SK-N-SH (cell line): ENCODE data around the gene GLT8D1. TPM values are rescaled to one million over a fixed set of nuclear protein-coding genes. Genes with fewer than 3 reads are reported as not detected.

Experiments used
- CTCF ChIA-PET: fragments of 300-600, 350-600 bp; formaldehyde crosslinking; extraction: SDS; loops from one replicate; lab custom pipeline; 2021; lab: Yijun Ruan, JAX
- POLR2A ChIA-PET: fragments of 350-600 bp; sonication (Branson Sonifier 250); formaldehyde crosslinking; extraction: SDS; loops from one replicate; lab custom pipeline; 2020; ENCODE audit warnings: antibody characterized with exemption, inconsistent platforms; lab: Yijun Ruan, JAX
- DNase-seq: peaks from one replicate; pipeline ENCODE4 v3.0.0; 2012
- H2AFZ ChIP-seq: fragments of 200-600 bp; sonication (generic); 2 replicates; pipeline ENCODE4 v1.8.1; 2016; ENCODE audit warnings: antibody characterized with exemption, mild to moderate bottlenecking, low read depth
- H3F3A ChIP-seq: fragments of 200-600 bp; sonication (generic); replicated peaks from 2 replicates; pipeline ENCODE3; 2016; ENCODE audit warnings: antibody characterized with exemption, mild to moderate bottlenecking; ENCODE audit not compliant: insufficient read depth
- H3K27ac ChIP-seq, 2 experiments: fragments of 200-500 bp in 1 of 2; fragments of 200-600 bp in 1 of 2; sonication (Bioruptor generic) in 1 of 2; sonication (generic), shearing (Covaris generic) in 1 of 2; 2 replicates each; pipeline versions ENCODE4 v1.5.1 to v1.6.1; 2014 to 2016; ENCODE audit warnings: low read depth in 2 of 2, inconsistent platforms in 1 of 2, low read length in 1 of 2, mild to moderate bottlenecking in 1 of 2, mixed read lengths in 1 of 2
- H3K27me3 ChIP-seq: fragments of 200-600 bp; sonication (generic), shearing (Covaris generic); 2 replicates; pipeline ENCODE4 v1.6.1; 2016; ENCODE audit warnings: mixed run types; ENCODE audit not compliant: insufficient read depth
- H3K36me3 ChIP-seq, 2 experiments: fragments of 200-500 bp in 1 of 2; fragments of 200-600 bp in 1 of 2; sonication (Bioruptor generic) in 1 of 2; sonication (generic) in 1 of 2; replicated peaks in 1 of 2; 2 replicates each; pipeline versions ENCODE3 to v1.5.1; 2014 to 2016; ENCODE audit warnings: low read length in 1 of 2, mild to moderate bottlenecking in 1 of 2; ENCODE audit not compliant: insufficient read depth in 2 of 2, control insufficient read depth in 1 of 2
- H3K4me1 ChIP-seq, 2 experiments: fragments of 200-500 bp in 1 of 2; fragments of 200-600 bp in 1 of 2; sonication (Bioruptor generic) in 1 of 2; sonication (generic), shearing (Covaris generic) in 1 of 2; 2 replicates each; pipeline versions ENCODE4 v1.5.1 to v1.6.1; 2014 to 2016; ENCODE audit warnings: low read depth in 1 of 2, low read length in 1 of 2, mixed run types in 1 of 2; ENCODE audit not compliant: insufficient read depth in 2 of 2, control insufficient read depth in 1 of 2
- H3K4me2 ChIP-seq: fragments of 200-600 bp; sonication (generic), shearing (Covaris generic); 2 replicates; pipeline ENCODE4 v1.6.1; 2017; ENCODE audit warnings: mixed run types
- H3K4me3 ChIP-seq, 2 experiments: fragments of 200-500 bp in 1 of 2; fragments of 200-600 bp in 1 of 2; sonication (Bioruptor generic) in 1 of 2; sonication (generic), shearing (Covaris generic) in 1 of 2; 2 replicates each; pipeline versions ENCODE4 v1.5.1 to v1.8.1; 2014 to 2016; ENCODE audit warnings: low read depth in 2 of 2, inconsistent platforms in 1 of 2, low read length in 1 of 2, mild to moderate bottlenecking in 1 of 2, mixed read lengths in 1 of 2, moderate library complexity in 1 of 2
- H3K79me2 ChIP-seq: fragments of 200-600 bp; sonication (generic); 2 replicates; pipeline ENCODE4 v1.8.1; 2017; ENCODE audit warnings: mild to moderate bottlenecking; ENCODE audit not compliant: insufficient read depth
- H3K9ac ChIP-seq: fragments of 200-600 bp; sonication (generic); 2 replicates; pipeline ENCODE4 v1.6.1; 2017; ENCODE audit warnings: mixed run types
- H3K9me2 ChIP-seq: fragments of 200-600 bp; sonication (generic); 2 replicates; pipeline ENCODE4 v1.6.1; 2017; ENCODE audit warnings: mixed run types
- H3K9me3 ChIP-seq: fragments of 200-600 bp; sonication (generic); 2 replicates; pipeline ENCODE4 v1.6.1; 2017; ENCODE audit warnings: mixed run types, mild to moderate bottlenecking, moderate library complexity
- H4K20me1 ChIP-seq: fragments of 200-600 bp; sonication (generic); 2 replicates; pipeline ENCODE4 v1.6.1; 2017; ENCODE audit warnings: mild to moderate bottlenecking, mixed run types; ENCODE audit not compliant: insufficient read depth
- CHD2 ChIP-seq: fragments of 150-350 bp; IDR thresholded peaks from 2 replicates; pipeline ENCODE4 v1.6.1; 2018; ENCODE audit warnings: low read length; ENCODE audit not compliant: partially characterized antibody
- ELF1 ChIP-seq: IDR thresholded peaks from 2 replicates; pipeline ENCODE4 v1.4.0; 2012
- EP300 ChIP-seq, 2 experiments: IDR thresholded peaks; 2 replicates each; pipeline versions ENCODE4 v1.4.0 to v1.6.1; 2012; ENCODE audit warnings: borderline replicate concordance in 1 of 2, low read depth in 1 of 2, low read length in 1 of 2
- FOSL2 ChIP-seq: IDR thresholded peaks from 2 replicates; pipeline ENCODE4 v1.4.0; 2012; ENCODE audit warnings: low read depth, mild to moderate bottlenecking, moderate library complexity, borderline replicate concordance
- FOXJ3 ChIP-seq: sonication (generic); formaldehyde crosslinking; IDR thresholded peaks from 2 replicates; pipeline ENCODE4 v1.5.1; 2020; ENCODE audit warnings: mild to moderate bottlenecking, missing genetic modification reagents
- FOXM1 ChIP-seq: IDR thresholded peaks from 2 replicates; pipeline ENCODE4 v1.4.0; 2012; ENCODE audit warnings: low read depth, mild to moderate bottlenecking
- GATA2 ChIP-seq: sonication (generic); formaldehyde crosslinking; IDR thresholded peaks from 2 replicates; pipeline ENCODE4 v1.5.0; 2020; ENCODE audit warnings: mild to moderate bottlenecking, missing genetic modification reagents
- IRF3 ChIP-seq: fragments of 150-350 bp; IDR thresholded peaks from 2 replicates; pipeline ENCODE4 v1.6.1; 2016; ENCODE audit warnings: mild to moderate bottlenecking, low read depth, low read length
- MAX ChIP-seq: IDR thresholded peaks from 2 replicates; pipeline ENCODE4 v1.4.0; 2012; ENCODE audit warnings: low read depth
- MXI1 ChIP-seq: IDR thresholded peaks from 2 replicates; pipeline ENCODE4 v1.6.1; 2012; ENCODE audit warnings: mild to moderate bottlenecking, low read depth, low read length, improper control_type of control experiment
- NFIC ChIP-seq: IDR thresholded peaks from 2 replicates; pipeline ENCODE4 v1.4.0; 2012; ENCODE audit warnings: borderline replicate concordance
- NRF1 ChIP-seq: IDR thresholded peaks from 2 replicates; pipeline ENCODE4 v1.6.1; 2012; ENCODE audit warnings: low read depth, mild to moderate bottlenecking, low read length
- POLR2AphosphoS5 ChIP-seq: IDR thresholded peaks from 2 replicates; pipeline ENCODE4 v1.6.1; 2012; ENCODE audit warnings: low read depth, low read length
- RAD21 ChIP-seq: IDR thresholded peaks from 2 replicates; pipeline ENCODE4 v1.6.1; 2012; ENCODE audit warnings: mild to moderate bottlenecking, low read length
- RCOR1 ChIP-seq: fragments of 150-350 bp; IDR thresholded peaks from 2 replicates; pipeline ENCODE4 v1.6.1; 2017; ENCODE audit warnings: antibody characterized with exemption, low read length
- RFX5 ChIP-seq: IDR thresholded peaks from 2 replicates; pipeline ENCODE4 v1.6.1; 2012; ENCODE audit warnings: mild to moderate bottlenecking, improper control_type of control experiment, low read length
- TCF12 ChIP-seq: IDR thresholded peaks from 2 replicates; pipeline ENCODE4 v1.4.0; 2012
- USF1 ChIP-seq: IDR thresholded peaks from 2 replicates; pipeline ENCODE4 v1.4.0; 2012; ENCODE audit warnings: low read depth, borderline replicate concordance
- YY1 ChIP-seq: IDR thresholded peaks from 2 replicates; pipeline ENCODE4 v1.4.0; 2012; ENCODE audit warnings: low read depth, mild to moderate bottlenecking
- WGBS: methylation state at CpG from one replicate; pipeline ENCODE4 v1.1.6; 2017; ENCODE audit warnings: low lambda C conversion rate; 5-methylcytosine and 5-hydroxymethylcytosine counted together
- polyA plus RNA-seq, 3 experiments: library from polyadenylated mRNA; depleted of rRNA; stranded (reverse); fragments of >200 nt; gene quantifications; 2 replicates each; pipeline ENCODE4 v1.2.3, GENCODE V29; 2012
- TF ChIP-seq, protein P1 (sequence below): fragments of 200-600 bp; sonication (generic); IDR thresholded peaks from 2 replicates; pipeline ENCODE4 v1.6.1; 2017; ENCODE audit warnings: antibody characterized with exemption, mild to moderate bottlenecking, moderate library complexity
- TF ChIP-seq, protein P2 (sequence below): IDR thresholded peaks from 2 replicates; pipeline ENCODE4; 2012

The GLT8D1 gene
- polyA plus RNA-seq, 1 of the 3 experiments (the other 2 are of a cell fraction) = 102 TPM

- Histone ChIP-seq H3K9me3 (peaks cover 3% of the 10 kb centered on the region; the same call in 1 of the 2 replicates), H3K4me2 (no peak overlapping the region), H3K79me2 (no peaks in the 10 kb centered on the region), H3K27me3 (no peaks in the 10 kb centered on the region), H3K4me3 (no peak overlapping the region), H3K9ac (no peak overlapping the region), H3K27ac (no peak overlapping the region), H3K36me3 (peaks cover 29 to 72% of the 10 kb centered on the region in 2 experiments), H3K9me2 (no peaks in the 10 kb centered on the region), H2AFZ (no peak overlapping the region), H3K4me1 (no peaks in the 10 kb centered on the region), H3F3A (peaks cover 11% of the 10 kb centered on the region), H4K20me1 (no peaks in the 10 kb centered on the region)
- no peak for TF ChIP-seq EP300 (IDR thresholded peaks at IDR 0.05; ENCODE audit: borderline replicate concordance in 1 of 2, low read depth in 1 of 2, low read length in 1 of 2)
- TF ChIP-seq TCF12 = no peak
- no peak for TF ChIP-seq GATA2 (CRISPR knock-in tag)
- TF ChIP-seq MXI1 = no peak
- TF ChIP-seq RFX5 = no peak
- TF ChIP-seq IRF3 = no peak
- TF ChIP-seq, protein P1, sequence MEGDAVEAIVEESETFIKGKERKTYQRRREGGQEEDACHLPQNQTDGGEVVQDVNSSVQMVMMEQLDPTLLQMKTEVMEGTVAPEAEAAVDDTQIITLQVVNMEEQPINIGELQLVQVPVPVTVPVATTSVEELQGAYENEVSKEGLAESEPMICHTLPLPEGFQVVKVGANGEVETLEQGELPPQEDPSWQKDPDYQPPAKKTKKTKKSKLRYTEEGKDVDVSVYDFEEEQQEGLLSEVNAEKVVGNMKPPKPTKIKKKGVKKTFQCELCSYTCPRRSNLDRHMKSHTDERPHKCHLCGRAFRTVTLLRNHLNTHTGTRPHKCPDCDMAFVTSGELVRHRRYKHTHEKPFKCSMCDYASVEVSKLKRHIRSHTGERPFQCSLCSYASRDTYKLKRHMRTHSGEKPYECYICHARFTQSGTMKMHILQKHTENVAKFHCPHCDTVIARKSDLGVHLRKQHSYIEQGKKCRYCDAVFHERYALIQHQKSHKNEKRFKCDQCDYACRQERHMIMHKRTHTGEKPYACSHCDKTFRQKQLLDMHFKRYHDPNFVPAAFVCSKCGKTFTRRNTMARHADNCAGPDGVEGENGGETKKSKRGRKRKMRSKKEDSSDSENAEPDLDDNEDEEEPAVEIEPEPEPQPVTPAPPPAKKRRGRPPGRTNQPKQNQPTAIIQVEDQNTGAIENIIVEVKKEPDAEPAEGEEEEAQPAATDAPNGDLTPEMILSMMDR = no peak
- no peak for TF ChIP-seq NFIC
- TF ChIP-seq FOSL2 = no peak
- no peak for TF ChIP-seq USF1
- TF ChIP-seq, protein P2, sequence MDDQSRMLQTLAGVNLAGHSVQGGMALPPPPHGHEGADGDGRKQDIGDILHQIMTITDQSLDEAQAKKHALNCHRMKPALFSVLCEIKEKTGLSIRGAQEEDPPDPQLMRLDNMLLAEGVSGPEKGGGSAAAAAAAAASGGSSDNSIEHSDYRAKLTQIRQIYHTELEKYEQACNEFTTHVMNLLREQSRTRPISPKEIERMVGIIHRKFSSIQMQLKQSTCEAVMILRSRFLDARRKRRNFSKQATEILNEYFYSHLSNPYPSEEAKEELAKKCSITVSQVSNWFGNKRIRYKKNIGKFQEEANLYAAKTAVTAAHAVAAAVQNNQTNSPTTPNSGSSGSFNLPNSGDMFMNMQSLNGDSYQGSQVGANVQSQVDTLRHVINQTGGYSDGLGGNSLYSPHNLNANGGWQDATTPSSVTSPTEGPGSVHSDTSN = no peak
- TF ChIP-seq FOXJ3 (CRISPR knock-in tag) = no peak
- TF ChIP-seq POLR2AphosphoS5 = no peak
- no peak for TF ChIP-seq RAD21
- 93% methylated on average over 14 of the region's 14 CpGs for WGBS
- DNase-seq = no peak
- ChIA-PET POLR2A (no interaction called here), CTCF (no interaction called here)
These were observed 26.0 kb upstream of the GLT8D1 start for GRCh38 chr3:52731590-52731989.

DNA sequence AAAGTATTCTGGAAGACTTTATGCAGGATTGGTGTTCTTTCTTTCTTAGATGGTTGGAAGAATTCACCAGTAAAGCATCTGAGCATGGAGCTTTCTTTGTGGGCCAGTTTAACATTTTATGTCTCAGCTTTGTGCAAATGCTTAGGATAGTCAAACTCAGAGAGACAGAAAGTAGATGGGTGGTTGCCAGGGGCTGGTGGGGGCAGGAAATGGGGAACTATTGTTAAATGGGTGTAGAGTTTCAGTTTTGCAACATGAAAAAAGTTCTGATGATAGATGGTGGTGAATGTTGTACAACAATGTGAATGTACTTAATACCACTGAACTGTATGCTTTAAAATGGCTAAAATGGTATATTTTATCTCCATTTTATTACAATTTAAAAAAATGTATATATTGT, 25.1 kb upstream of the GLT8D1 start:
- H3K4me2 ChIP-seq = no peak overlapping the region
- H3F3A ChIP-seq = peaks cover 11% of the 10 kb centered on the region
- H3K27me3 ChIP-seq = no peaks in the 10 kb centered on the region
- CTCF ChIA-PET = no interaction called here
- H2AFZ ChIP-seq = no peak overlapping the region
- H3K4me3 ChIP-seq = no peak overlapping the region
- H3K36me3 ChIP-seq = peaks cover 27 to 66% of the 10 kb centered on the region in 2 experiments
- TF ChIP-seq CHD2 (no peak), NRF1 (no peak), RCOR1 (no peak), IRF3 (no peak), FOXM1 (no peak), MAX (no peak), FOXJ3 (CRISPR knock-in tag) (no peak), YY1 (no peak), POLR2AphosphoS5 (no peak), ELF1 (no peak)
- TF ChIP-seq, protein P2 = no peak
- TF ChIP-seq, all 33 proteins: peak for 0
- H4K20me1 ChIP-seq = no peaks in the 10 kb centered on the region
- no peak overlapping the region for H3K9ac ChIP-seq
- peaks cover 3% of the 10 kb centered on the region; the same call in 1 of the 2 replicates for H3K9me3 ChIP-seq
- DNase-seq = no peak
- POLR2A ChIA-PET = no interaction called here
- H3K4me1 ChIP-seq = no peaks in the 10 kb centered on the region
- H3K9me2 ChIP-seq = no peaks in the 10 kb centered on the region
- H3K79me2 ChIP-seq = no peaks in the 10 kb centered on the region
- no peak overlapping the region for H3K27ac ChIP-seq
